HepG2 (cell line): Measurements from ENCODE around the gene IDUA. TPM values are rescaled to one million over a fixed set of nuclear protein-coding genes. Genes with fewer than 3 reads are reported as not detected.

Source experiments
- ATAC-seq: fragments of 200-7000 bp; cut with Tn5 transposase; 3 replicates; pipeline ENCODE4 v1.9.1; 2020; ENCODE audit warnings: mild to moderate bottlenecking, moderate library complexity
- BruUV-seq: library from RNA; stranded (reverse); fragments of 400-500 nt; replicated peaks from 2 replicates; lab custom pipeline; 2021; lab: Mats Ljungman, UMichigan
- CTCF ChIA-PET: fragments of 300-600 bp; formaldehyde crosslinking; extraction: SDS; loops from one replicate; lab custom pipeline; 2021; ENCODE audit warnings: low total read pairs, inconsistent platforms, low intra/inter-chr PET ratio; lab: Yijun Ruan, JAX
- POLR2A ChIA-PET: fragments of 350-600 bp; sonication (Branson Sonifier 250); formaldehyde crosslinking; loops from one replicate; lab custom pipeline; 2020; ENCODE audit warnings: antibody characterized with exemption, inconsistent platforms; lab: Yijun Ruan, JAX
- DNase-seq: peaks from one replicate; pipeline ENCODE4 v3.0.0-alpha.2; 2015; ENCODE audit warnings: low spot score
- FAIRE-seq: peaks from 3 replicates; lab custom pipeline; 2011; peaks lifted over from hg19 to GRCh38; lab: Jason Lieb, UNC
- H2AFZ ChIP-seq: one replicate; pipeline ENCODE4 v1.6.1; 2011; ENCODE audit warnings: low read length, inconsistent platforms
- H3K27ac ChIP-seq: fragments of 300-600 bp; 3 replicates; pipeline ENCODE4 v1.8.0; 2011; ENCODE audit warnings: mixed run types, mild to moderate bottlenecking, mixed read lengths, low read length, inconsistent platforms; ENCODE audit not compliant: insufficient read depth; ENCODE audit errors: extremely low read length
- H3K27me3 ChIP-seq, 2 experiments: fragments of 200-600 bp in 1 of 2; 2 replicates in 1 of 2; 3 replicates in 1 of 2; pipeline versions ENCODE4 v1.6.0 to v1.8.0; 2011; ENCODE audit warnings: low read length in 2 of 2, mild to moderate bottlenecking in 2 of 2, moderate library complexity in 2 of 2, inconsistent platforms in 1 of 2; ENCODE audit not compliant: insufficient read depth in 2 of 2, control insufficient read depth in 1 of 2
- H3K36me3 ChIP-seq, 2 experiments: fragments of 200-600 bp in 1 of 2; replicated peaks in 1 of 2; 2 replicates in 1 of 2; 3 replicates in 1 of 2; pipeline versions ENCODE4 v1.5.1 to v1.8.0; 2011; ENCODE audit warnings: low read length in 2 of 2, inconsistent platforms in 1 of 2; ENCODE audit not compliant: insufficient read depth in 2 of 2, control insufficient read depth in 1 of 2
- H3K4me1 ChIP-seq: 2 replicates; pipeline ENCODE4 v1.5.1; 2012; ENCODE audit warnings: low read length, inconsistent platforms; ENCODE audit not compliant: insufficient read depth
- H3K4me2 ChIP-seq: 2 replicates; pipeline ENCODE4 v1.6.0; 2011; ENCODE audit warnings: low read depth, low read length, inconsistent platforms
- H3K4me3 ChIP-seq, 3 experiments: fragments of 200-600 bp in 1 of 3; sonication (generic), shearing (Covaris generic) in 1 of 3; replicated peaks in 1 of 3; 2 replicates each; pipeline ENCODE4 v1.5.1; 2011 to 2016; ENCODE audit warnings: low read length in 3 of 3, inconsistent platforms in 2 of 3, low read depth in 2 of 3, mild to moderate bottlenecking in 2 of 3, control low read depth in 1 of 3, mixed read lengths in 1 of 3; ENCODE audit not compliant: insufficient read depth in 1 of 3
- H3K79me2 ChIP-seq: one replicate; pipeline ENCODE4 v1.6.1; 2011; ENCODE audit warnings: low read length, inconsistent platforms; ENCODE audit not compliant: insufficient read depth
- H3K9ac ChIP-seq: 2 replicates; pipeline ENCODE4 v1.6.0; 2011; ENCODE audit warnings: mild to moderate bottlenecking, low read depth, low read length, inconsistent platforms; ENCODE audit not compliant: insufficient read depth
- H3K9me3 ChIP-seq: 2 replicates; pipeline ENCODE4 v1.5.1; 2012; ENCODE audit warnings: mild to moderate bottlenecking, low read length
- H4K20me1 ChIP-seq: 2 replicates; pipeline ENCODE4 v1.6.0; 2011; ENCODE audit warnings: inconsistent platforms, mild to moderate bottlenecking, low read length, moderate library complexity; ENCODE audit not compliant: insufficient read depth
- ATF7 ChIP-seq, 2 experiments: fragments of 450-650 bp in 1 of 2; sonication (generic) in 1 of 2; formaldehyde crosslinking in 1 of 2; IDR thresholded peaks; 2 replicates each; pipeline versions ENCODE4 v1.4.0 to v1.6.1; 2016 to 2020; ENCODE audit warnings: antibody characterized with exemption in 1 of 2, mild to moderate bottlenecking in 1 of 2, missing genetic modification reagents in 1 of 2
- BCL6 ChIP-seq: IDR thresholded peaks from 2 replicates; pipeline ENCODE4 v1.6.1; 2016; ENCODE audit warnings: missing genetic modification reagents, missing compliant biosample characterization
- WIZ ChIP-seq: sonication (generic); formaldehyde crosslinking; IDR thresholded peaks from 2 replicates; pipeline ENCODE4 v1.5.1; 2020; ENCODE audit warnings: mild to moderate bottlenecking, missing genetic modification reagents
- ZMYM2 ChIP-seq: sonication (generic); formaldehyde crosslinking; IDR thresholded peaks from 2 replicates; pipeline ENCODE4 v1.8.0; 2022; ENCODE audit warnings: mild to moderate bottlenecking, missing genetic modification reagents
- ZNF713 ChIP-seq: sonication (generic); formaldehyde crosslinking; IDR thresholded peaks from 2 replicates; pipeline ENCODE4 v1.4.0; 2020; ENCODE audit warnings: mild to moderate bottlenecking, missing genetic modification reagents
- WGBS: methylation state at CpG from one replicate; pipeline ENCODE4 v1.1.6; 2017; ENCODE audit warnings: low lambda C conversion rate; 5-methylcytosine and 5-hydroxymethylcytosine counted together
- in situ Hi-C: cut with HindIII; loops from 2 replicates; pipeline ENCODE4 v1.10.0; 2017; ENCODE audit warnings: low pct_unique_long_range_greater_than_20kb; ENCODE audit not compliant: extremely low pct_ligation_motif_present
- intact Hi-C: fragments of 100-400 bp; cut with micrococcal nuclease; formaldehyde crosslinking; loops from one replicate; pipeline ENCODE4 v1.10.0; 2022; ENCODE audit not compliant: unreplicated experiment
- polyA plus RNA-seq, 8 experiments: library from polyadenylated mRNA; depleted of rRNA in 3 of 8; stranded (reverse) in 7 of 8; unstranded in 1 of 8; fragments of >200 nt; fragmentation: Illumina TruSeq in 4 of 8; extraction: Trizol in 4 of 8; gene quantifications; 2 replicates each; pipeline versions ENCODE4 v1.2.1 to v1.2.3, GENCODE V29; 2011 to 2016; ENCODE audit warnings: low read depth in 4 of 8, missing spikeins in 1 of 8, mixed read lengths in 1 of 8; ENCODE audit not compliant: insufficient read depth in 1 of 8
- total RNA-seq, 5 experiments: library from RNA; depleted of rRNA; stranded (reverse); fragments of >200 nt; fragmentation: Illumina TruSeq; extraction: Trizol; gene quantifications; 2 replicates each; pipeline ENCODE4 v1.2.3, GENCODE V29; 2016; ENCODE audit warnings: low read depth in 1 of 5
- TF ChIP-seq, protein P1 (sequence below), 2 experiments: fragments of 450-650 bp in 1 of 2; sonication (generic) in 1 of 2; formaldehyde crosslinking in 1 of 2; IDR thresholded peaks; 2 replicates each; pipeline versions ENCODE4 v1.6.1 to v1.8.0; 2016 to 2022; ENCODE audit warnings: antibody characterized with exemption in 1 of 2, mild to moderate bottlenecking in 1 of 2, missing genetic modification reagents in 1 of 2
- TF ChIP-seq, protein P2 (sequence below): sonication (generic); formaldehyde crosslinking; IDR thresholded peaks from 2 replicates; pipeline ENCODE4 v1.4.0; 2020; ENCODE audit warnings: mild to moderate bottlenecking, missing genetic modification reagents, borderline replicate concordance
- TF ChIP-seq, protein P3 (sequence below): sonication (generic); formaldehyde crosslinking; IDR thresholded peaks from 2 replicates; pipeline ENCODE4 v1.4.0; 2020; ENCODE audit warnings: missing genetic modification reagents, borderline replicate concordance

IDUA gene
- total and polyA plus RNA-seq, 2 of the 13 experiments (the other 11 are each of a cell fraction or from before 2014, with no cell fraction given): 0.77 to 1.0 TPM

DNA sequence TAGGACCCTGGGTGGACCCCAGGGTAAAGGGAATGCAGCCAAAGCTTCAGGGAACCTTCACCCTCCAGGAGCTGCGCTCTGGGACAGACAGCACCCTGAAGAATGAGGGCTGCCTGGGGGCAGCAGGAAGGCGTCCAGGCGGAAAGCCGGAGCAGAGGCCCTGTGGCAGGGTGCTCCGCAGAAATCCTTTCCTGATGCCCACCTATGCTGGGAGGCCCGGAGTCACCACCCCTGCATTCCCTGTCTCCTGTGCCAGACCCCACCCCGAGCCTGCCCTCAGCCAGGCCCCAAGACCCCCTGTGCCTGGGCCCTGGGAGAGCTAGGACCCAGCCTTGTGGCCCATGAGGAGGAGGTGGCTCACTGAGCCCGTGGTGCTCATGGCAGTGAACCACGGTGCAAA lies 12.2 kb upstream of the IDUA start:
- Histone ChIP-seq H2AFZ (no peak overlapping the region), H3K27me3 (peaks cover 0 to 3% of the 10 kb centered on the region in 2 experiments; a peak in 3 of 5 replicates), H3K79me2 (no peaks in the 10 kb centered on the region), H3K9ac (no peak overlapping the region), H3K4me2 (no peak overlapping the region), H3K4me3 (no peak overlapping the region), H4K20me1 (peaks cover 3% of the 10 kb centered on the region; the same call in 1 of the 2 replicates), H3K9me3 (no peaks in the 10 kb centered on the region), H3K4me1 (peaks cover 29% of the 10 kb centered on the region), H3K36me3 (no peaks in the 10 kb centered on the region), H3K27ac (no peak overlapping the region)
- POLR2A ChIA-PET: interaction anchor here (0.9 kb wide), 2 partner anchors 10 to 12 kb away, joined by 3 read pairs; partner anchors contain the start of gene IDUA
- ATAC-seq (no peak), DNase-seq (no peak), FAIRE-seq (no peak)
- intact Hi-C loops (no loop called here), in situ Hi-C loops (no loop called here)
- 8% methylated on average over 2 of the region's 9 CpGs for WGBS
- CTCF ChIA-PET: no interaction called here
- BruUV-seq: no TSS peak
- TF ChIP-seq BCL6 (CRISPR knock-in tag) (no peak), ZNF713 (no peak), ATF7 (IDR thresholded peaks at IDR 0.05) (no peak), ATF7 (CRISPR knock-in tag; IDR thresholded peaks at IDR 0.05) (no peak), ZMYM2 (CRISPR knock-in tag) (no peak), WIZ (CRISPR knock-in tag) (no peak)
- TF ChIP-seq, protein P1, sequence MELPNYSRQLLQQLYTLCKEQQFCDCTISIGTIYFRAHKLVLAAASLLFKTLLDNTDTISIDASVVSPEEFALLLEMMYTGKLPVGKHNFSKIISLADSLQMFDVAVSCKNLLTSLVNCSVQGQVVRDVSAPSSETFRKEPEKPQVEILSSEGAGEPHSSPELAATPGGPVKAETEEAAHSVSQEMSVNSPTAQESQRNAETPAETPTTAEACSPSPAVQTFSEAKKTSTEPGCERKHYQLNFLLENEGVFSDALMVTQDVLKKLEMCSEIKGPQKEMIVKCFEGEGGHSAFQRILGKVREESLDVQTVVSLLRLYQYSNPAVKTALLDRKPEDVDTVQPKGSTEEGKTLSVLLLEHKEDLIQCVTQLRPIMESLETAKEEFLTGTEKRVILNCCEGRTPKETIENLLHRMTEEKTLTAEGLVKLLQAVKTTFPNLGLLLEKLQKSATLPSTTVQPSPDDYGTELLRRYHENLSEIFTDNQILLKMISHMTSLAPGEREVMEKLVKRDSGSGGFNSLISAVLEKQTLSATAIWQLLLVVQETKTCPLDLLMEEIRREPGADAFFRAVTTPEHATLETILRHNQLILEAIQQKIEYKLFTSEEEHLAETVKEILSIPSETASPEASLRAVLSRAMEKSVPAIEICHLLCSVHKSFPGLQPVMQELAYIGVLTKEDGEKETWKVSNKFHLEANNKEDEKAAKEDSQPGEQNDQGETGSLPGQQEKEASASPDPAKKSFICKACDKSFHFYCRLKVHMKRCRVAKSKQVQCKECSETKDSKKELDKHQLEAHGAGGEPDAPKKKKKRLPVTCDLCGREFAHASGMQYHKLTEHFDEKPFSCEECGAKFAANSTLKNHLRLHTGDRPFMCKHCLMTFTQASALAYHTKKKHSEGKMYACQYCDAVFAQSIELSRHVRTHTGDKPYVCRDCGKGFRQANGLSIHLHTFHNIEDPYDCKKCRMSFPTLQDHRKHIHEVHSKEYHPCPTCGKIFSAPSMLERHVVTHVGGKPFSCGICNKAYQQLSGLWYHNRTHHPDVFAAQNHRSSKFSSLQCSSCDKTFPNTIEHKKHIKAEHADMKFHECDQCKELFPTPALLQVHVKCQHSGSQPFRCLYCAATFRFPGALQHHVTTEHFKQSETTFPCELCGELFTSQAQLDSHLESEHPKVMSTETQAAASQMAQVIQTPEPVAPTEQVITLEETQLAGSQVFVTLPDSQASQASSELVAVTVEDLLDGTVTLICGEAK (IDR thresholded peaks at IDR 0.05): no peak
- TF ChIP-seq, protein P1 (CRISPR knock-in tag; IDR thresholded peaks at IDR 0.05): no peak
- TF ChIP-seq, protein P2, sequence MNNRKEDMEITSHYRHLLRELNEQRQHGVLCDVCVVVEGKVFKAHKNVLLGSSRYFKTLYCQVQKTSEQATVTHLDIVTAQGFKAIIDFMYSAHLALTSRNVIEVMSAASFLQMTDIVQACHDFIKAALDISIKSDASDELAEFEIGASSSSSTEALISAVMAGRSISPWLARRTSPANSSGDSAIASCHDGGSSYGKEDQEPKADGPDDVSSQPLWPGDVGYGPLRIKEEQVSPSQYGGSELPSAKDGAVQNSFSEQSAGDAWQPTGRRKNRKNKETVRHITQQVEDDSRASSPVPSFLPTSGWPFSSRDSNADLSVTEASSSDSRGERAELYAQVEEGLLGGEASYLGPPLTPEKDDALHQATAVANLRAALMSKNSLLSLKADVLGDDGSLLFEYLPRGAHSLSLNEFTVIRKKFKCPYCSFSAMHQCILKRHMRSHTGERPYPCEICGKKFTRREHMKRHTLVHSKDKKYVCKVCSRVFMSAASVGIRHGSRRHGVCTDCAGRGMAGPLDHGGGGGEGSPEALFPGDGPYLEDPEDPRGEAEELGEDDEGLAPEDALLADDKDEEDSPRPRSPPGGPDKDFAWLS: no peak
- TF ChIP-seq, protein P3, sequence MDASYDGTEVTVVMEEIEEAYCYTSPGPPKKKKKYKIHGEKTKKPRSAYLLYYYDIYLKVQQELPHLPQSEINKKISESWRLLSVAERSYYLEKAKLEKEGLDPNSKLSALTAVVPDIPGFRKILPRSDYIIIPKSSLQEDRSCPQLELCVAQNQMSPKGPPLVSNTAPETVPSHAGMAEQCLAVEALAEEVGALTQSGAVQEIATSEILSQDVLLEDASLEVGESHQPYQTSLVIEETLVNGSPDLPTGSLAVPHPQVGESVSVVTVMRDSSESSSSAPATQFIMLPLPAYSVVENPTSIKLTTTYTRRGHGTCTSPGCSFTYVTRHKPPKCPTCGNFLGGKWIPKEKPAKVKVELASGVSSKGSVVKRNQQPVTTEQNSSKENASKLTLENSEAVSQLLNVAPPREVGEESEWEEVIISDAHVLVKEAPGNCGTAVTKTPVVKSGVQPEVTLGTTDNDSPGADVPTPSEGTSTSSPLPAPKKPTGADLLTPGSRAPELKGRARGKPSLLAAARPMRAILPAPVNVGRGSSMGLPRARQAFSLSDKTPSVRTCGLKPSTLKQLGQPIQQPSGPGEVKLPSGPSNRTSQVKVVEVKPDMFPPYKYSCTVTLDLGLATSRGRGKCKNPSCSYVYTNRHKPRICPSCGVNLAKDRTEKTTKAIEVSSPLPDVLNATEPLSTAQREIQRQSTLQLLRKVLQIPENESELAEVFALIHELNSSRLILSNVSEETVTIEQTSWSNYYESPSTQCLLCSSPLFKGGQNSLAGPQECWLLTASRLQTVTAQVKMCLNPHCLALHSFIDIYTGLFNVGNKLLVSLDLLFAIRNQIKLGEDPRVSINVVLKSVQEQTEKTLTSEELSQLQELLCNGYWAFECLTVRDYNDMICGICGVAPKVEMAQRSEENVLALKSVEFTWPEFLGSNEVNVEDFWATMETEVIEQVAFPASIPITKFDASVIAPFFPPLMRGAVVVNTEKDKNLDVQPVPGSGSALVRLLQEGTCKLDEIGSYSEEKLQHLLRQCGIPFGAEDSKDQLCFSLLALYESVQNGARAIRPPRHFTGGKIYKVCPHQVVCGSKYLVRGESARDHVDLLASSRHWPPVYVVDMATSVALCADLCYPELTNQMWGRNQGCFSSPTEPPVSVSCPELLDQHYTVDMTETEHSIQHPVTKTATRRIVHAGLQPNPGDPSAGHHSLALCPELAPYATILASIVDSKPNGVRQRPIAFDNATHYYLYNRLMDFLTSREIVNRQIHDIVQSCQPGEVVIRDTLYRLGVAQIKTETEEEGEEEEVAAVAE: no peak
